WTC11 (cell line): Measurements from ENCODE around the gene PTPN13. TPM values are rescaled to one million over a fixed set of nuclear protein-coding genes. Genes with fewer than 3 reads are reported as not detected.

Experiments used
- ATAC-seq: fragments of 200-7000 bp; cut with Tn5 transposase; 2 replicates; pipeline ENCODE4 v1.10.0; 2021; ENCODE audit warnings: mild to moderate bottlenecking, moderate library complexity
- CTCF ChIA-PET: fragments of 300-600 bp; sonication (Branson Sonifier 250); formaldehyde crosslinking; loops from one replicate; lab custom pipeline; 2021; ENCODE audit warnings: antibody characterized with exemption; lab: Charles Lee
- POLR2A ChIA-PET: fragments of 350-600 bp; sonication (Branson Sonifier 250); formaldehyde crosslinking; loops from one replicate; lab custom pipeline; 2021; ENCODE audit warnings: antibody characterized with exemption; lab: Charles Lee
- DNase-seq: peaks from one replicate; pipeline ENCODE4 v3.0.0; 2021; ENCODE audit warnings: low spot score
- H3K27ac Mint-ChIP-seq: 2 replicates; pipeline ENCODE4 v1.8.0; 2021; ENCODE audit warnings: mixed read lengths
- H3K27me3 Mint-ChIP-seq: 2 replicates; pipeline ENCODE4 v1.8.0; 2021; ENCODE audit warnings: low read depth, mild to moderate bottlenecking, moderate library complexity, mixed read lengths
- H3K36me3 Mint-ChIP-seq: 2 replicates; pipeline ENCODE4 v1.8.0; 2021; ENCODE audit warnings: mixed read lengths
- H3K4me1 Mint-ChIP-seq: 2 replicates; pipeline ENCODE4 v1.8.0; 2022; ENCODE audit warnings: mixed read lengths
- H3K4me3 Mint-ChIP-seq: 2 replicates; pipeline ENCODE4 v1.8.0; 2021; ENCODE audit warnings: mild to moderate bottlenecking, moderate library complexity, mixed read lengths
- H3K9me3 Mint-ChIP-seq: 2 replicates; pipeline ENCODE4 v1.8.0; 2021; ENCODE audit warnings: mixed read lengths
- ARID4B ChIP-seq: sonication (generic); formaldehyde crosslinking; IDR thresholded peaks from 2 replicates; pipeline ENCODE4 v1.8.0; 2023; ENCODE audit warnings: missing genetic modification reagents, mild to moderate bottlenecking, borderline replicate concordance
- ATF1 ChIP-seq: sonication (generic); formaldehyde crosslinking; IDR thresholded peaks from 2 replicates; pipeline ENCODE4 v1.8.1; 2023; ENCODE audit warnings: mild to moderate bottlenecking, moderate library complexity, missing genetic modification reagents
- CREM ChIP-seq: sonication (generic); formaldehyde crosslinking; IDR thresholded peaks from 2 replicates; pipeline ENCODE4 v1.8.1; 2022; ENCODE audit warnings: mild to moderate bottlenecking, missing genetic modification reagents, moderate library complexity
- E2F5 ChIP-seq: sonication (generic); formaldehyde crosslinking; IDR thresholded peaks from 2 replicates; pipeline ENCODE4 v1.8.1; 2022; ENCODE audit warnings: mild to moderate bottlenecking, moderate library complexity, missing genetic modification reagents
- FOXJ3 ChIP-seq: sonication (generic); formaldehyde crosslinking; IDR thresholded peaks from 2 replicates; pipeline ENCODE4 v1.9.0; 2021; ENCODE audit warnings: missing genetic modification reagents, mild to moderate bottlenecking, borderline replicate concordance
- GABPB1 ChIP-seq: sonication (generic); formaldehyde crosslinking; IDR thresholded peaks from 2 replicates; pipeline ENCODE4 v1.8.1; 2023; ENCODE audit warnings: mild to moderate bottlenecking, missing genetic modification reagents
- HMGA2 ChIP-seq: fragments of 250-450 bp; sonication (Bioruptor Pico); IDR thresholded peaks from 2 replicates; pipeline ENCODE4 v1.4.0; 2021; ENCODE audit warnings: mild to moderate bottlenecking, moderate library complexity
- IRF2 ChIP-seq: sonication (generic); formaldehyde crosslinking; IDR thresholded peaks from 2 replicates; pipeline ENCODE4 v1.8.0; 2022; ENCODE audit warnings: low read depth, missing genetic modification reagents, borderline replicate concordance
- JUN ChIP-seq: sonication (generic); formaldehyde crosslinking; IDR thresholded peaks from 2 replicates; pipeline ENCODE4 v1.8.0; 2023; ENCODE audit warnings: mild to moderate bottlenecking, missing genetic modification reagents
- NR1H2 ChIP-seq: sonication (generic); formaldehyde crosslinking; IDR thresholded peaks from 2 replicates; pipeline ENCODE4 v1.9.0; 2021; ENCODE audit warnings: mild to moderate bottlenecking, moderate library complexity, missing genetic modification reagents
- PREB ChIP-seq: sonication (generic); formaldehyde crosslinking; IDR thresholded peaks from 2 replicates; pipeline ENCODE4 v1.8.1; 2022; ENCODE audit warnings: mild to moderate bottlenecking, missing genetic modification reagents, moderate library complexity, borderline replicate concordance
- RELA ChIP-seq: sonication (generic); formaldehyde crosslinking; IDR thresholded peaks from 2 replicates; pipeline ENCODE4 v1.8.1; 2022; ENCODE audit warnings: missing genetic modification reagents, mild to moderate bottlenecking, borderline replicate concordance
- USF2 ChIP-seq: sonication (generic); formaldehyde crosslinking; IDR thresholded peaks from 2 replicates; pipeline ENCODE4 v1.8.1; 2023; ENCODE audit warnings: mild to moderate bottlenecking, missing genetic modification reagents, moderate library complexity
- ZNF121 ChIP-seq: sonication (generic); formaldehyde crosslinking; IDR thresholded peaks from 2 replicates; pipeline ENCODE4 v1.8.0; 2023; ENCODE audit warnings: missing genetic modification reagents
- ZNF219 ChIP-seq: sonication (generic); formaldehyde crosslinking; IDR thresholded peaks from 2 replicates; pipeline ENCODE4 v1.8.0; 2023; ENCODE audit warnings: missing genetic modification reagents, mild to moderate bottlenecking, borderline replicate concordance
- ZNF232 ChIP-seq: sonication (generic); formaldehyde crosslinking; IDR thresholded peaks from 2 replicates; pipeline ENCODE4 v1.8.0; 2022; ENCODE audit warnings: mild to moderate bottlenecking, missing genetic modification reagents
- total RNA-seq: library from RNA; stranded (reverse); gene quantifications from 3 replicates; pipeline ENCODE4 v1.2.3, GENCODE V29; 2021

Gene PTPN13
- total RNA-seq, 1 experiment from 2014 or later: 49.7 TPM

GRCh38 chr4:86683167-86683566 lies 89.1 kb downstream of the PTPN13 start:
- TF ChIP-seq ZNF232 (CRISPR knock-in tag): no peak
- no peak for TF ChIP-seq PREB
- TF ChIP-seq NR1H2 (CRISPR knock-in tag): no peak
- no peak for TF ChIP-seq FOXJ3 (CRISPR knock-in tag)
- TF ChIP-seq RELA (CRISPR knock-in tag): no peak
- no peak for TF ChIP-seq IRF2 (CRISPR knock-in tag)
- TF ChIP-seq ARID4B (CRISPR knock-in tag): no peak
- Mint-ChIP-seq H3K4me1 (peaks cover 6% of the 10 kb centered on the region), H3K9me3 (no peaks in the 10 kb centered on the region)

GRCh38 chr4:86683983-86684382 lies 89.9 kb downstream of the PTPN13 start:
- no peaks in the 10 kb centered on the region for H3K36me3 Mint-ChIP-seq
- ChIA-PET CTCF (no interaction called here), POLR2A (no interaction called here)
- DNase-seq: no peak
- peaks cover 9% of the 10 kb centered on the region for H3K4me1 Mint-ChIP-seq
- ATAC-seq: no peak
- H3K27me3 Mint-ChIP-seq: no peaks in the 10 kb centered on the region
- H3K9me3 Mint-ChIP-seq: no peaks in the 10 kb centered on the region
- TF ChIP-seq HMGA2 (CRISPR knock-in tag) (no peak), ZNF219 (CRISPR knock-in tag) (no peak), CREM (CRISPR knock-in tag) (no peak), E2F5 (no peak), JUN (no peak)
- TF ChIP-seq, all 79 proteins: peak for 0
- no peak overlapping the region for H3K27ac Mint-ChIP-seq
- no peak overlapping the region for H3K4me3 Mint-ChIP-seq

More at GRCh38 chr4:86683167-86683566, 89.1 kb downstream of the PTPN13 start:
- Mint-ChIP-seq H3K36me3 (no peaks in the 10 kb centered on the region), H3K27ac (no peak overlapping the region), H3K27me3 (no peaks in the 10 kb centered on the region), H3K4me3 (no peak overlapping the region)
- ChIA-PET POLR2A (no interaction called here), CTCF (no interaction called here)
- ATAC-seq (no peak), DNase-seq (no peak)

- Mint-ChIP-seq H3K27me3 (no peaks in the 10 kb centered on the region), H3K4me3 (no peak overlapping the region)
- no peak for ATAC-seq
- POLR2A ChIA-PET: interaction anchor here (0.7 kb wide), 2 partner anchors 106 to 197 kb away, joined by 3 read pairs; no protein-coding TSS in a partner anchor
- DNase-seq: no peak
- TF ChIP-seq GABPB1 (0 out of 2 replicates have a peak, but pooled peaks have one; percentile 20), JUN (no peak), ZNF121 (0 out of 2 replicates have a peak, but pooled peaks have one; percentile 2), ATF1 (CRISPR knock-in tag) (no peak), USF2 (CRISPR knock-in tag) (no peak)
- TF ChIP-seq, all 79 proteins: peak for 2
- peaks cover 7% of the 10 kb centered on the region; the same call in 1 of the 2 replicates for H3K36me3 Mint-ChIP-seq
- CTCF ChIA-PET: no interaction called here
- no peaks in the 10 kb centered on the region for H3K9me3 Mint-ChIP-seq
- peaks cover 13% of the 10 kb centered on the region for H3K4me1 Mint-ChIP-seq
- H3K27ac Mint-ChIP-seq: no peak overlapping the region
Observed at GRCh38 chr4:86685401-86685800, 91.3 kb downstream of the PTPN13 start.
